SH-SY5Y (cell line): ENCODE data around the gene ARHGEF17.

Source experiments
- GATA2 ChIP-seq: IDR thresholded peaks from 2 replicates; pipeline ENCODE4 v1.6.1; 2011; ENCODE audit warnings: mild to moderate bottlenecking, low read depth, low read length
- GATA3 ChIP-seq: IDR thresholded peaks from 2 replicates; pipeline ENCODE4 v1.6.1; 2011; ENCODE audit warnings: low read depth, mild to moderate bottlenecking, low read length, moderate library complexity

GRCh38 chr11:73265278-73265810, 42.7 kb upstream of the ARHGEF17 start:
- TF ChIP-seq GATA2: no peak
- no peak for TF ChIP-seq GATA3
